ENCODE results near the gene YEATS2.

GRCh38 chr3:183827809-183828537 is 130.4 kb downstream of the YEATS2 start:
- TF ChIP-seq POLR2A (IDR thresholded peaks at IDR 0.05; ENCODE audit: low read length): no peak
- no peak for TF ChIP-seq GATA1 (IDR thresholded peaks at IDR 0.05; ENCODE audit: low read depth, low read length)
